HG02623 (cell line): ENCODE results near the gene SH3RF1.
A peak's percentile ranks its signal among the peaks of the same experiment; 100 is the strongest.
"Not testable (repeated sequence)": the region's sequence is repeated elsewhere in the genome, so short reads cannot be mapped to it uniquely, and the experiment has no call there.

Experiments
- ATAC-seq: cut with Tn5 transposase; IDR thresholded peaks from one replicate; pipeline ENCODE4 v1.9.1; 2021; ENCODE audit warnings: moderate library complexity; ENCODE audit not compliant: unreplicated experiment

The SH3RF1 gene

GRCh38 chr4:169202878-169203277 is 67.9 kb downstream of the SH3RF1 start:
- ATAC-seq: no peak

DNA sequence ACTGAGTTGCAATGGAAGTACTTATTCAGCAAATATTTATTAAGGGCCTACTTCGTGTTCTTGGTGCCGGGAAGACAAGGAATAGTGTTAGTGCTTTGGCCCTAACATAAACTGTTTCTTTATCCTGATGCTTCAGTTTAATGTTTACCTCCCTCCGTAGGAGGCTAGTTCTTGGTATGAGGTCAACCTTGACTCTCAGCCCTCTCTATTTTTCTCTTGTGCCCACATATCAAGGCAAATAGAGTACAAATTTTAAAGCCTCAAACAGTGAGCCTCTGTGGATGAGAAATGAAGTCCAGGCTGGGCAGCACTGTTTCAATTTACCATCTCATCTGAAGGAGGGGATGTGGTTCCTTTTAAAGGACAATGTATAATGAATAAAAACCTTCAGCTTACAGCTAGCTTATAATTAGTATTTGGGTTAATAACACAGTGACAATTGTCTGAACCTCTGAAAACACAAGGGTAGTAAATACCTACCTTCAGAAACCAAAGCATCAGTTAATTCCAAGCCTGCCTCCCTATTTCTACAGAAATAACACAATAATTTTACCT is 68.5 kb downstream of the SH3RF1 start:
- peak; percentile 51 for ATAC-seq

- no peak for ATAC-seq
These were observed 69.3 kb downstream of the SH3RF1 start for GRCh38 chr4:169201222-169202144.

DNA sequence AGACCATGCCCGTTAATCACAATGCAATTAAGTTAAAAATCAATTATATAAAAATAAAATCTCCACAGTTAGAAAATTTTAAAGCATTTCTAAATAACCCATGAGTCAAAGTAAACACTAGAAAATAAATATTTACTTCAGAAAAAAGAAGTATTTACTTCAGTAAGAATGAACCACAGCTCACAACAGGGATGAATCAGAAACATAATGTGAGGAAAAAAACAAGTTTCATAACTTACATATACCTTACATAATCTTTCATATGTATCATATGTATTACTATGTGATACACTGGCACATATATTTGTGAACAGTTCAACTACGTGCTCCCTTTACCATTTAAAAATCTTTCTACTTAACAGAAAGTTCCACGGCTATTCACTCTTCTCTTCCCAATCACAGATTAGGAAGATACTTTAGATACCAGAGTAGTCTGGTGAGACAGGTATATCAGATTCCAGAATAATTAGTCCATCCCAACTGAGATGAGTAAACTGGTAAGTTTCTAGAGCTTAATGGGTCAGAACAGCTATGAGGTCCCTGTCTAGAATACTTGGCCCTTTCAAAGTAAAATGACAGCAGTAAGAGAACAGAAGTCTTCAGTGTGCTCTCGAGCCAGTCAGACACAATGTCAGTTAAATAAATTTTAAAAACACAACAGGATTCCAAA is 70.3 kb downstream of the SH3RF1 start:
- no peak for ATAC-seq

GRCh38 chr4:169199184-169199583 is 71.6 kb downstream of the SH3RF1 start:
- ATAC-seq: no peak

- ATAC-seq: no peak
These were observed 72.6 kb downstream of the SH3RF1 start for GRCh38 chr4:169198167-169198566.

DNA sequence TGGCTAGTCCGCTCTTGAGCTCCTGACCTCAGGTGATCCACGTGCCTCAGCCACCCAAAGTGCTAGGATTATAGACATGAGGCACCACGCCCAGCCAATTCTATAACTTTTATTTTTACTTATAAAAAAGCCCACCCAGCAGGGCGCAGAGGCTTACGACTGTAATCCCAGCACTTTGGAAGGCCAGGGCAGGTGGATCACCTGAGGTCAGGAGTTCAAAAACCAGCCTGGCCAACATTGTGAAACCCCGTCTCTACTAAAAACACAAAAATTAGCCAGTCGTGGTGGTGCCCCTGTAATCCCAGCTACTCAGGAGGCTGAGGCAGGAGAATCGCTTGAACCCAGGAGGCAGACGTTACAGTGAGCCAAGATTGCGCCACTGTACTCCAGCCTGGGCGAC is 73.5 kb downstream of the SH3RF1 start:
- not testable (repeated sequence) for ATAC-seq

DNA sequence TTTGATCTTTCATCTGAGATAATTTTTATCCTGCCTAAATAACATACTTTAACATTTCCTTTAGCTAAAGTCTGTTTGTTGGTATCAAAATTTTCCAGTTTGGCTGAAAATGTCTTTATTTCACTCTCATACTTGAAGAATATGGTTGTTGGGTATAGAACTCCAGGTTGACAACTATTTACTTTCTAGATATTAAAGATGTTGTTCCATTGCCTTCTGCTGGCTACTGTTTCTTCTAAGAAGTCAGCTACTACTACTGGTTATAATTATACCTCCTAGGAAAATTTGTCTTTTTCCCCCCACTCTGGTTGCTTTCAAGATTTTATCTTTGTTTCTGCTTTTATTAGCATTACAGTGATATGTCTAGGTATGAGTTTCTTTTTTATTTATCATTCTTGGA is 75.7 kb downstream of the SH3RF1 start:
- ATAC-seq: no peak

GRCh38 chr4:169189968-169190367 is 80.8 kb downstream of the SH3RF1 start:
- peak; percentile 32 for ATAC-seq

DNA sequence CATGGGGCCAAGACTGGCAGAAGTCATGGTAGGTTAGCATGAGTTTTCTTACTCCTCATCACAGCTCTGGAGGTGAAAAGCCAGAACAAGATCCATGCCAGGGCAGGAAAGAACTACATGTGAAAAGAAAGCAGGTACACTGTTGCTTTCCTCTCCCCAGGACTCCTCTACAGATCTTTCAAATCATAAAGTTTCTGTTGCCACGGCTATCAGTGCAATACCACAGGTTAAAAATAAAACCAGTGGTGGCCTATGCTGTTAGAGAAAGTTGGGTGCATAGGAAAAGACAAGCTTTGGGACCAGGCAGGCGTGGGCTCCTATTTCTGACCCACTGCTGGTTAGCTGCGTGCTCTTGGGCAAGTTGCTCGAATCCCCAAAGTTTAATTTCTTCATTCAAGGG is 81.4 kb downstream of the SH3RF1 start:
- peak; percentile 77 for ATAC-seq

DNA sequence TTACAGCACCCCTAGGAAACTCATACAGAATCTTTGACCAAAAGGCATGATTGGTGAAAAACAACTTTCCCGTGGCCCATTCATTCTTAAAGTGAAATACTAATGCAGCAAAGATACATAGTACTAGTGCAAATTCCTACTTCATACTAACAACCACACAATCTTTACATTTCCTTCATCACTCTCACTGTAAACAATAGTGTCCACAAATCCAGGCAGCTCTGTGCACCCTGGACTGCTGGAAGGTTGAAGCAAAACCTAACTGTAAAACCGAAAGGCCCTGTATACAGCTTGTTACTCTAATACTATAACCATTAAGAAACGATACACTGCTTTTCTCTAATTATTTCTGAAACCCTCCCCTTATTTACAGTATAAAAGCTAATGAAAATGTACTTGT is 82.6 kb downstream of the SH3RF1 start:
- ATAC-seq: no peak

- no peak for ATAC-seq
These were observed 85.4 kb downstream of the SH3RF1 start for GRCh38 chr4:169185133-169185956.

GRCh38 chr4:169184686-169185085 is 86.1 kb downstream of the SH3RF1 start:
- no peak for ATAC-seq

- no peak for ATAC-seq
These were observed 86.5 kb downstream of the SH3RF1 start for GRCh38 chr4:169184236-169184635.

GRCh38 chr4:169183581-169183980 is 87.2 kb downstream of the SH3RF1 start:
- ATAC-seq: no peak

GRCh38 chr4:169179609-169180521 is 90.9 kb downstream of the SH3RF1 start:
- no peak for ATAC-seq

- not testable (repeated sequence) for ATAC-seq
These were observed 92.7 kb downstream of the SH3RF1 start for GRCh38 chr4:169178092-169178491.

GRCh38 chr4:169175476-169175875 is 95.3 kb downstream of the SH3RF1 start:
- no peak for ATAC-seq

DNA sequence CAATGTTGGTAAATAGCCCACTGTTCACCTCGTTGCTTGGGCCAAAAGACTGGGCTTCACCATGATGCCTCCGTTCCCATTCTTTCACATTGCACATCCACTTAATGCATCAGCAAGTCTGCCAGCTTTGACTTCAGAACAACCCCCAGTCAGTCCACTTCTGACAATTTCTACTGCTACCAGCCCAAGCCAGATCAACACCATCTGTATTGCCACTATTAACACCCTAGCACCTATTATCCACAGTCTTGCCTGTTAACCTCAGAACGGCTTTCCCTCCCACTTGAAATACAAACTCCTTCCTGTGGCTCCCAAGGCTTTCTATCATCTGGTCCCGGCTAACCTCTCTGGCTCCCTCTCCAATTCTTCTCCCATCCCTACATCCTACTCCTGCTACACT is 95.7 kb downstream of the SH3RF1 start:
- no peak for ATAC-seq

DNA sequence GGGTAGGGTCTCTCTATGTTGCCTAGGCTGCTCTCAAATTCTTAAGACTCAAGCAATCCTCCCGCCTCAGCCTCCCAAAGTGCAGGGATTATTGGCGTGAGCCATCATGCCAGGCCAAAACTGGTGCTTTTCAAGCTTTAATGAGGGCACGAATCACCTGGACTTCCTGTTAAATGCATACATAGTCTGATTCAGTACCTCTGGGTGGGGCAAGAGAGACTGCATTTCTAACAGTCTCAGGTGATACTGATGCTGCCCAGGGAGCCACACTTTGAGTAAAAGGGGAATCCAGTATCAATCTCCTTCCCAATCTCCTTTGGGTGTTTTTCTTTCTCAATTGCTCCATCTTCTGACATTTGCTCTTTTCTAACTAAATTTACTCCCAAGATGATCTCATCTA is 96.5 kb downstream of the SH3RF1 start:
- ATAC-seq: no peak
